Osteocyte (in vitro differentiated cells): ENCODE measurements around the gene MEDAG. TPM values are rescaled to one million over a fixed set of nuclear protein-coding genes. Genes with fewer than 3 reads are reported as not detected.
A peak's percentile ranks its signal among the peaks of the same experiment; 100 is the strongest.

Experiments
- DNase-seq: peaks from one replicate; pipeline ENCODE4 v3.0.0; 2021; ENCODE audit warnings: mixed read lengths; ENCODE audit not compliant: unreplicated experiment; ENCODE audit errors: extremely low spot score
- H3K27ac Mint-ChIP-seq: one replicate; pipeline ENCODE4 v1.8.0; 2021; ENCODE audit warnings: mild to moderate bottlenecking, mixed read lengths; ENCODE audit not compliant: unreplicated experiment
- H3K27me3 Mint-ChIP-seq: one replicate; pipeline ENCODE4 v1.8.0; 2021; ENCODE audit warnings: mixed read lengths; ENCODE audit not compliant: unreplicated experiment
- H3K36me3 Mint-ChIP-seq: one replicate; pipeline ENCODE4 v1.8.0; 2021; ENCODE audit warnings: mixed read lengths; ENCODE audit not compliant: unreplicated experiment
- H3K4me1 Mint-ChIP-seq: one replicate; pipeline ENCODE4 v1.8.0; 2021; ENCODE audit warnings: mixed read lengths; ENCODE audit not compliant: unreplicated experiment
- H3K4me3 Mint-ChIP-seq: one replicate; pipeline ENCODE4 v1.8.0; 2021; ENCODE audit warnings: mild to moderate bottlenecking, moderate library complexity, mixed read lengths; ENCODE audit not compliant: unreplicated experiment
- H3K9me3 Mint-ChIP-seq: one replicate; pipeline ENCODE4 v1.8.0; 2021; ENCODE audit warnings: mixed read lengths; ENCODE audit not compliant: unreplicated experiment
- total RNA-seq: library from RNA; stranded (reverse); gene quantifications from 2 replicates; pipeline ENCODE4 v1.2.1, GENCODE V29; 2021
- TF ChIP-seq, protein P1 (sequence below): fragments of 200-600 bp; sonication (generic); IDR thresholded peaks from 2 replicates; pipeline ENCODE4 v1.5.0; 2021; ENCODE audit warnings: antibody characterized with exemption, mild to moderate bottlenecking, moderate library complexity

Gene MEDAG
- total RNA-seq, 1 donor from 2014 or later = 2.7 TPM

- Mint-ChIP-seq H3K27ac (no peak overlapping the region), H3K9me3 (no peaks in the 10 kb centered on the region), H3K4me1 (peaks cover 56% of the 10 kb centered on the region), H3K4me3 (no peak overlapping the region), H3K27me3 (no peaks in the 10 kb centered on the region), H3K36me3 (no peaks in the 10 kb centered on the region)
- no peak for DNase-seq
- TF ChIP-seq, protein P1, sequence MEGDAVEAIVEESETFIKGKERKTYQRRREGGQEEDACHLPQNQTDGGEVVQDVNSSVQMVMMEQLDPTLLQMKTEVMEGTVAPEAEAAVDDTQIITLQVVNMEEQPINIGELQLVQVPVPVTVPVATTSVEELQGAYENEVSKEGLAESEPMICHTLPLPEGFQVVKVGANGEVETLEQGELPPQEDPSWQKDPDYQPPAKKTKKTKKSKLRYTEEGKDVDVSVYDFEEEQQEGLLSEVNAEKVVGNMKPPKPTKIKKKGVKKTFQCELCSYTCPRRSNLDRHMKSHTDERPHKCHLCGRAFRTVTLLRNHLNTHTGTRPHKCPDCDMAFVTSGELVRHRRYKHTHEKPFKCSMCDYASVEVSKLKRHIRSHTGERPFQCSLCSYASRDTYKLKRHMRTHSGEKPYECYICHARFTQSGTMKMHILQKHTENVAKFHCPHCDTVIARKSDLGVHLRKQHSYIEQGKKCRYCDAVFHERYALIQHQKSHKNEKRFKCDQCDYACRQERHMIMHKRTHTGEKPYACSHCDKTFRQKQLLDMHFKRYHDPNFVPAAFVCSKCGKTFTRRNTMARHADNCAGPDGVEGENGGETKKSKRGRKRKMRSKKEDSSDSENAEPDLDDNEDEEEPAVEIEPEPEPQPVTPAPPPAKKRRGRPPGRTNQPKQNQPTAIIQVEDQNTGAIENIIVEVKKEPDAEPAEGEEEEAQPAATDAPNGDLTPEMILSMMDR = no peak
Observed at GRCh38 chr13:30861836-30862467, 44.1 kb upstream of the MEDAG start.

DNA sequence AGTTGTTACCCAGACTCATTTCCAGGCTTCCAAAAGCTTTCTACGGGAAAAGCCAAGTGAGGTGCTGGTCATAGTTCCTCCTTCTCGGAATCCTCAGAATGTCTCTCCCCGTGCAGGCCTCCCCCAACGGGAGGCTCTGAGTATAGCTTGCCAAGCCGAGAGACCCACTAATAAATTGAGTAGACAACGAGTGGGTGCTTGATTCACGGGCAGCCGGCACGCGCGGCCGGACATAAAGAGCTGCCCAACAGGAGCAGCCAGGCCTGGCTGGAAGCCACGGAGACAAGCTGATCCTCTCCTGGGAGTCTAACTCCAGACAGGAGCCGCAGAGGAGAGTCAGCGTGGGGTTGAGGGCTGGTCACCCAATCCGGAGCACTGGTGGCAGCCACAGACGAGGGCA is 43.4 kb upstream of the MEDAG start:
- Mint-ChIP-seq H3K4me1 (peaks cover 53% of the 10 kb centered on the region), H3K9me3 (no peaks in the 10 kb centered on the region), H3K4me3 (no peak overlapping the region), H3K36me3 (no peaks in the 10 kb centered on the region), H3K27me3 (no peaks in the 10 kb centered on the region), H3K27ac (no peak overlapping the region)
- no peak for DNase-seq
- TF ChIP-seq, protein P1 = no peak

DNA sequence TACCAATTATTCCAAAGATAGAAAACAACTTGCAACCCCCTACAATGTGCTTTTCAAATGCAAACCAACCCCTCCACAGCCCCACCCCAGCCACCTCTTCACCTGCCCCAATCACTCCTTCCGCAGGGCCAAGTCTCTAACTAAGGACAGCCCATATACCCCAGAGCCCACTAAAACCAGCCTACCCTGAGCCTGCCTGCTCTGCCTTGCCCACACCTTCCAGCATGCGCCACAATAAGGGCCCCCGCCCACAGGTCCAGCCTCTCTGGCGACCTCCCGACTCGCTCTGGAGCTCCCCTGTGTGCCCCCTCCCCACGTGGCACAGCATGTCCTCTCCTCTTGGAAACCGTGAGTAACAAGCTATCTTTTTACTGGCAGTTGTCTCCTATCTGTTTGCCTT is 42.8 kb upstream of the MEDAG start:
- Mint-ChIP-seq H3K4me3 (no peak overlapping the region), H3K4me1 (peaks cover 51% of the 10 kb centered on the region), H3K9me3 (no peaks in the 10 kb centered on the region), H3K36me3 (no peaks in the 10 kb centered on the region), H3K27ac (no peak overlapping the region), H3K27me3 (no peaks in the 10 kb centered on the region)
- DNase-seq = no peak
- TF ChIP-seq, protein P1 = no peak

- Mint-ChIP-seq H3K4me1 (peaks cover 52% of the 10 kb centered on the region), H3K4me3 (no peak overlapping the region), H3K27ac (peak overlapping the region; percentile 98), H3K27me3 (no peaks in the 10 kb centered on the region), H3K36me3 (no peaks in the 10 kb centered on the region), H3K9me3 (no peaks in the 10 kb centered on the region)
- TF ChIP-seq, protein P1 = no peak
- DNase-seq = no peak
Observed at GRCh38 chr13:30863796-30864195, 42.3 kb upstream of the MEDAG start.

GRCh38 chr13:30864433-30865122 is 41.5 kb upstream of the MEDAG start:
- TF ChIP-seq, protein P1 = no peak
- no peak for DNase-seq
- Mint-ChIP-seq H3K27ac (peak overlapping the region; percentile 98), H3K27me3 (no peaks in the 10 kb centered on the region), H3K4me3 (no peak overlapping the region), H3K4me1 (peaks cover 53% of the 10 kb centered on the region), H3K9me3 (no peaks in the 10 kb centered on the region), H3K36me3 (no peaks in the 10 kb centered on the region)
